ENCODE results near the gene TPSB2.

TPSB2 gene

DNA sequence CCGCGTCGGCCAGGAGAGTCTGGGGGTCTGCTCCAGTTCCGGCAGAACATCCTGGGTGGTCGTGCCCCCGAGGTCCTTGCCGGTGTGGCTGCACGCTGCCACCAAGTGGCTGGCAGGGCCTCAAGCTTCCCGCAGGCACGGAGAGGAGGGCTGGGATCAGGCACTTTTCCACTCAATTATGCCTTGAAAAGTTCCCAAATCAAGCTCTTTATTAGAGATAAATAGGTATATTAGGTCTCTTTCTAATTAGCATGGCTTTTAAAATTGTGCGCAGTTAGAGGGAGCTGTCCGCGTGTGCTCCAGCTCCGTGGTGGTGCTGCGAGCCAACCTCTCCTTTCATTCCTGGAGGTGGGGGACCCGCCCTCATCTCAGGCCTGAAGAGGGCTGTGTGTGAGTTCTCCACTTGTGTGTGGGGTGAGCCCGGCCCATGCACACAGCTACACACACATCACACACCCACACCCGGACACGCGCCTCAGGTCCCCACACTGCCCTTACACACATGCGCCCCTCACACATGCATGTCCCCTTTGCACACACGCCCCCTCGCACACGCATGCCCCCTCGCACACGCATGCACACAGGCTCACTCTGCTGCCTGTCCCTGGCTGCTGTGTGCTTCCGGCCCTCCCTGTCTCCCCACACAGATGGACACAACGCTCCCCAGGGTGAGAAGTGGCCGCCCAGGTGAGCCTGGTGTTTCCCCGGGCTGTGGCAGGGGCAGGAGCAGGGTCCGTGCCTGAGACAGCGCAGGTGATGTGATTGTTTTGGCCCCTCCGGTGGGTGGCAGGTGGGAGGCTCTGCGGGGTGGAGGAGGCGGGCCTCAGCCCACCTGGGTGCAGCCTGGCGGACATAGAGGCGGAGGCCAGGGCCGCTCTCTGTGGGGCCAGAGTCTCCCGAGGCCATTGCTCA lies 48.3 kb downstream of the TPSB2 start:
- peak; percentile 14; the same call in 1 of the 2 replicates for TF ChIP-seq RAD21 (IDR thresholded peaks at IDR 0.05; ENCODE audit: low read depth)
- TF ChIP-seq EGR1 (IDR thresholded peaks at IDR 0.05), result no peak
- TF ChIP-seq ZBTB7A (IDR thresholded peaks at IDR 0.05; ENCODE audit: low read depth), result no peak
- TF ChIP-seq EP300 (IDR thresholded peaks at IDR 0.05; ENCODE audit: borderline replicate concordance), result no peak
- no peak for TF ChIP-seq NFIC (IDR thresholded peaks at IDR 0.05)
- TF ChIP-seq CEBPB (IDR thresholded peaks at IDR 0.05), result no peak
- TF ChIP-seq TEAD4 (IDR thresholded peaks at IDR 0.05), result no peak
- TF ChIP-seq, protein P1, sequence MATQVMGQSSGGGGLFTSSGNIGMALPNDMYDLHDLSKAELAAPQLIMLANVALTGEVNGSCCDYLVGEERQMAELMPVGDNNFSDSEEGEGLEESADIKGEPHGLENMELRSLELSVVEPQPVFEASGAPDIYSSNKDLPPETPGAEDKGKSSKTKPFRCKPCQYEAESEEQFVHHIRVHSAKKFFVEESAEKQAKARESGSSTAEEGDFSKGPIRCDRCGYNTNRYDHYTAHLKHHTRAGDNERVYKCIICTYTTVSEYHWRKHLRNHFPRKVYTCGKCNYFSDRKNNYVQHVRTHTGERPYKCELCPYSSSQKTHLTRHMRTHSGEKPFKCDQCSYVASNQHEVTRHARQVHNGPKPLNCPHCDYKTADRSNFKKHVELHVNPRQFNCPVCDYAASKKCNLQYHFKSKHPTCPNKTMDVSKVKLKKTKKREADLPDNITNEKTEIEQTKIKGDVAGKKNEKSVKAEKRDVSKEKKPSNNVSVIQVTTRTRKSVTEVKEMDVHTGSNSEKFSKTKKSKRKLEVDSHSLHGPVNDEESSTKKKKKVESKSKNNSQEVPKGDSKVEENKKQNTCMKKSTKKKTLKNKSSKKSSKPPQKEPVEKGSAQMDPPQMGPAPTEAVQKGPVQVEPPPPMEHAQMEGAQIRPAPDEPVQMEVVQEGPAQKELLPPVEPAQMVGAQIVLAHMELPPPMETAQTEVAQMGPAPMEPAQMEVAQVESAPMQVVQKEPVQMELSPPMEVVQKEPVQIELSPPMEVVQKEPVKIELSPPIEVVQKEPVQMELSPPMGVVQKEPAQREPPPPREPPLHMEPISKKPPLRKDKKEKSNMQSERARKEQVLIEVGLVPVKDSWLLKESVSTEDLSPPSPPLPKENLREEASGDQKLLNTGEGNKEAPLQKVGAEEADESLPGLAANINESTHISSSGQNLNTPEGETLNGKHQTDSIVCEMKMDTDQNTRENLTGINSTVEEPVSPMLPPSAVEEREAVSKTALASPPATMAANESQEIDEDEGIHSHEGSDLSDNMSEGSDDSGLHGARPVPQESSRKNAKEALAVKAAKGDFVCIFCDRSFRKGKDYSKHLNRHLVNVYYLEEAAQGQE (IDR thresholded peaks at IDR 0.05; ENCODE audit: low read depth), result 0 out of 2 replicates have a peak, but pooled peaks have one; percentile 19
- TF ChIP-seq TAF1 (IDR thresholded peaks at IDR 0.05; ENCODE audit: low read depth), result no peak
- TF ChIP-seq, protein P2, sequence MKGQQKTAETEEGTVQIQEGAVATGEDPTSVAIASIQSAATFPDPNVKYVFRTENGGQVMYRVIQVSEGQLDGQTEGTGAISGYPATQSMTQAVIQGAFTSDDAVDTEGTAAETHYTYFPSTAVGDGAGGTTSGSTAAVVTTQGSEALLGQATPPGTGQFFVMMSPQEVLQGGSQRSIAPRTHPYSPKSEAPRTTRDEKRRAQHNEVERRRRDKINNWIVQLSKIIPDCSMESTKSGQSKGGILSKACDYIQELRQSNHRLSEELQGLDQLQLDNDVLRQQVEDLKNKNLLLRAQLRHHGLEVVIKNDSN (IDR thresholded peaks at IDR 0.05), result no peak
- TF ChIP-seq FOXM1 (IDR thresholded peaks at IDR 0.05; ENCODE audit: borderline replicate concordance, low read depth), result no peak
- TF ChIP-seq, protein P3, sequence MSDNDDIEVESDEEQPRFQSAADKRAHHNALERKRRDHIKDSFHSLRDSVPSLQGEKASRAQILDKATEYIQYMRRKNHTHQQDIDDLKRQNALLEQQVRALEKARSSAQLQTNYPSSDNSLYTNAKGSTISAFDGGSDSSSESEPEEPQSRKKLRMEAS (IDR thresholded peaks at IDR 0.05), result no peak

DNA sequence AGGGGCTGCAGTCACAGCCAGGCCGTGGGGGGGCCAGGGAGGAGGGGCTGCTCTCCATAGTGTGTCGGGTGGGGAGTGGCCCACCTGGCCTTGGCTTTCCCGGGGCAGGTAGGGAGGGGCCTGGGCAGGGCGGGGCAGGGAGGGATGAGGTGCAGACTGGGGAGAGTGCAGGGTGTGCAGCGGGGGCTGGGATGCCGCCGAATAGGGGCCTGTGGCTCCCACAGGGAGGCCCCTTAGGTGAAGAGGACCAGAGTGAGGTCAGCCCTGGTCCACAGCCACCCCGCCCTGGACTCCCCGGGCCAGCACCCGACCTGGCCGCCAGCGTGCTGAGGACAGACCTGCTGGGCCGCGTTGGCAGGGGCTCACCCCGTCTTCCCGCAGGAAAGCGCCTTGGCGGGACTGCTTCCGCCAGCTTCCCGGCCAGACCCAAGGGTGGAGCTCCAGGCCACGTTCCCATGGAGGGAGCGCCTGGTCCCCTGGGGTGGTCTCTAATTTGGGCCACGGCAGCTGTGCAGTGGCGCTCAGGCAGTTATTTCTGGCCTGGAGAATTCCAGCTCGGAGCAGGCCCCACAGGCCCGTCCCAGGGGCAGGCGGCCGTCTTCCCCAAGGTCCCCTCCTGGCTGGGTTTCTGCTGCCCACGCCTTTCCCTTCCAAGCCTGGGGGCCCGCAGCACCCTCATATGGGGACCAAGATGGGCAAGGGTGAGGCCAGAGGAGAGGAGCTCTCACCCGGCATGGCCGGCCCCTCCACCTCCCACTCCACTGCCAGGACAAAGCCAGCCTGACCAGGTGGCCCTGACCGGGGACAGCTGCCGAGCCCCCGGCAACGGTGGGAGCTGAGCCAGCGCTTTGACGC lies 49.2 kb downstream of the TPSB2 start:
- TF ChIP-seq, protein P3 (IDR thresholded peaks at IDR 0.05), result no peak
- TF ChIP-seq ZBTB7A (IDR thresholded peaks at IDR 0.05; ENCODE audit: low read depth) (no peak), FOXM1 (IDR thresholded peaks at IDR 0.05; ENCODE audit: borderline replicate concordance, low read depth) (no peak), TCF12 (IDR thresholded peaks at IDR 0.05; ENCODE audit: low read depth) (no peak)
- TF ChIP-seq, protein P1 (IDR thresholded peaks at IDR 0.05; ENCODE audit: low read depth), result no peak

All from Ishikawa (cell line).